ENCODE results near the gene AADACL4. TPM values are rescaled to one million over a fixed set of nuclear protein-coding genes. Genes with fewer than 3 reads are reported as not detected.
"Not testable (repeated sequence)": the region's sequence is repeated elsewhere in the genome, so short reads cannot be mapped to it uniquely, and the experiment has no call there.

AADACL4 gene
- total RNA-seq, 1 donor, result not detected

- no peak for TF ChIP-seq CTCF (IDR thresholded peaks at IDR 0.05; ENCODE audit: insufficient read depth, low read length)
- no peak overlapping the region for H3K4me3 ChIP-seq (ENCODE audit: low read depth, low read length)
- DNase-seq (ENCODE audit: low read depth), result no peak
Measured at GRCh38 chr1:12662556-12662955, 18.7 kb downstream of the AADACL4 start.

GRCh38 chr1:12665511-12665910, 21.6 kb downstream of the AADACL4 start:
- DNase-seq (ENCODE audit: low read depth), result no peak
- no peak for TF ChIP-seq CTCF (IDR thresholded peaks at IDR 0.05; ENCODE audit: insufficient read depth, low read length)

GRCh38 chr1:12666141-12666735, 22.4 kb downstream of the AADACL4 start:
- no peak for DNase-seq (ENCODE audit: low read depth)
- no peak overlapping the region for H3K4me3 ChIP-seq (ENCODE audit: low read depth, low read length)
- TF ChIP-seq CTCF (IDR thresholded peaks at IDR 0.05; ENCODE audit: insufficient read depth, low read length), result no peak

More at GRCh38 chr1:12665511-12665910, 21.6 kb downstream of the AADACL4 start:
- no peak overlapping the region for H3K4me3 ChIP-seq (ENCODE audit: low read depth, low read length)

- no peak for DNase-seq (ENCODE audit: low read depth)
Measured at GRCh38 chr1:12669529-12670068, 25.7 kb downstream of the AADACL4 start.

GRCh38 chr1:12674358-12674757, 30.5 kb downstream of the AADACL4 start:
- no peak overlapping the region for H3K4me3 ChIP-seq (ENCODE audit: low read depth, low read length)
- no peak for TF ChIP-seq CTCF (IDR thresholded peaks at IDR 0.05; ENCODE audit: insufficient read depth, low read length)
- no peak for DNase-seq (ENCODE audit: low read depth)

More at GRCh38 chr1:12669529-12670068, 25.7 kb downstream of the AADACL4 start:
- H3K4me3 ChIP-seq (ENCODE audit: low read depth, low read length), result no peak overlapping the region
- no peak for TF ChIP-seq CTCF (IDR thresholded peaks at IDR 0.05; ENCODE audit: insufficient read depth, low read length)

- DNase-seq (ENCODE audit: low read depth); H3K4me3 ChIP-seq (ENCODE audit: low read depth, low read length): not testable (repeated sequence)
Measured at GRCh38 chr1:12676122-12676521, 32.2 kb downstream of the AADACL4 start.

- TF ChIP-seq CTCF (IDR thresholded peaks at IDR 0.05; ENCODE audit: insufficient read depth, low read length), result no peak
- no peak overlapping the region for H3K4me3 ChIP-seq (ENCODE audit: low read depth, low read length)
- DNase-seq (ENCODE audit: low read depth), result no peak
Measured at GRCh38 chr1:12677565-12677964, 33.7 kb downstream of the AADACL4 start.

All from fibroblast of the aortic adventitia (primary cell).